Astrocyte (in vitro differentiated cells and primary cell): ENCODE measurements around the gene SNRPB2.

Experiments used
- EZH2 ChIP-seq: IDR thresholded peaks from 2 replicates; pipeline ENCODE4 v1.6.1; 2012; ENCODE audit warnings: mild to moderate bottlenecking, low read length, inconsistent platforms; ENCODE audit not compliant: insufficient read depth
- TF ChIP-seq, protein P1 (sequence below): IDR thresholded peaks from 2 replicates; pipeline ENCODE4 v1.5.1; 2011; ENCODE audit warnings: low read depth, mild to moderate bottlenecking, inconsistent platforms, low read length, moderate library complexity; ENCODE audit not compliant: insufficient read depth

DNA sequence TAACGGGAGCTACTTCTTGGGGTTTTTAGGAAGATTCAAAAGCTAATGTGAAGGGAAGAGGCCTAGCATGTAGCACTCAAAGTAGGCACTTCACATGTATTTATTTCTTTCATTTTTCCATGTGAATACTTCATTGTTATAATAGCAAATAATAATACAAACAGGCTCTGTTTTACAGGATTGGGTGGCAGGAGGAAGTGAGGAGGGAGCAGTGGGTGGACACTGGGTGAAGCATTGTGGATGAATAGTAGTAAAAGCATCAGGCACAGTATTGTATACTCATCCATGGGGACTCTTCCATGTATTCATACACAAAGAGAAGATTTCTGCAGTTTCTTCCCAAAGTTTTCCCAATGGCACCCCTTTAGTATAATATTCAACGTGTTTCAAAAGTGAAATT, 38.4 kb upstream of the SNRPB2 start:
- TF ChIP-seq, protein P1, sequence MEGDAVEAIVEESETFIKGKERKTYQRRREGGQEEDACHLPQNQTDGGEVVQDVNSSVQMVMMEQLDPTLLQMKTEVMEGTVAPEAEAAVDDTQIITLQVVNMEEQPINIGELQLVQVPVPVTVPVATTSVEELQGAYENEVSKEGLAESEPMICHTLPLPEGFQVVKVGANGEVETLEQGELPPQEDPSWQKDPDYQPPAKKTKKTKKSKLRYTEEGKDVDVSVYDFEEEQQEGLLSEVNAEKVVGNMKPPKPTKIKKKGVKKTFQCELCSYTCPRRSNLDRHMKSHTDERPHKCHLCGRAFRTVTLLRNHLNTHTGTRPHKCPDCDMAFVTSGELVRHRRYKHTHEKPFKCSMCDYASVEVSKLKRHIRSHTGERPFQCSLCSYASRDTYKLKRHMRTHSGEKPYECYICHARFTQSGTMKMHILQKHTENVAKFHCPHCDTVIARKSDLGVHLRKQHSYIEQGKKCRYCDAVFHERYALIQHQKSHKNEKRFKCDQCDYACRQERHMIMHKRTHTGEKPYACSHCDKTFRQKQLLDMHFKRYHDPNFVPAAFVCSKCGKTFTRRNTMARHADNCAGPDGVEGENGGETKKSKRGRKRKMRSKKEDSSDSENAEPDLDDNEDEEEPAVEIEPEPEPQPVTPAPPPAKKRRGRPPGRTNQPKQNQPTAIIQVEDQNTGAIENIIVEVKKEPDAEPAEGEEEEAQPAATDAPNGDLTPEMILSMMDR: no peak
- TF ChIP-seq EZH2: no peak
